HG03095 (cell line): ENCODE measurements around the gene EXOC6B.

Experiments
- ATAC-seq: cut with Tn5 transposase; IDR thresholded peaks from one replicate; pipeline ENCODE4 v1.9.1; 2021; ENCODE audit warnings: moderate library complexity; ENCODE audit not compliant: unreplicated experiment

The EXOC6B gene

DNA sequence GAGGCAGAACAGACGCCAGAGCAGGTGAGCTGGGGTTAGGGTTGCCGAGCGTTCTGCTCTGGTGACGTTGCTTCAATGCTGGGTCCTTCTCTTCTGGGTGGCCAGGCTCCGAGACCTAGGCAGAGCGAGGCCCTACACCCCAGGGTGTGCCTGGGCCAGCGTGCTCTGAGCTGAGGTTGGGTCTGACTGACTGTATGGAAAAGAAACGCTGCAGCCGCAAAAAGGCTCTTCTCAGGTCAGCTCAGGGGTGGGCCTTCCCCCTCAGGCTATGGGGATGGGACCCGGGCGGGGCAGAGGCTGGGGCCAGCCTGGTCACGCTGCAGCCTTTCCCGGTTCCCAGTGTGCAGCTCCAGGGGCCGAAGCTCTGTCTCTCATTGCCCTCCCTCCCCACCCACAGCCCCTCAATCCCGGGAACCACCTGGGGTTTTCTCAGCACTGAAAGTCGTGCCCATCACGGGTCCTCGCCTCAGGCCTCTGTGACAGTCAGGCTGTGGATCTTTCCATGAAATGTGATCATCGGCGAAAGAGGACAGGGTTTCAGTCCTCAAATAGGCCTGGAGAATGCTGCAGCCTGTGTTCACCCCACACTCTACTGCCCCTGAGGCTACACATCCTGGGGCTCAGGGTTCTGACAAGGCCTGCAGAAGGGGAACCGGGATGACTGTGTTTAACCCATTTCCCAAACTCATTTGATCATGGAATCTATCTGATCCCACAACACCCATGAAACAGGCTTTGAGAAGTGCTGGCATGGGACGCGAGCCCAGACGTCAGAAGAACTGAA, 697.6 kb downstream of the EXOC6B start:
- no peak for ATAC-seq

GRCh38 chr2:72127401-72128058, 698.3 kb downstream of the EXOC6B start:
- no peak for ATAC-seq

DNA sequence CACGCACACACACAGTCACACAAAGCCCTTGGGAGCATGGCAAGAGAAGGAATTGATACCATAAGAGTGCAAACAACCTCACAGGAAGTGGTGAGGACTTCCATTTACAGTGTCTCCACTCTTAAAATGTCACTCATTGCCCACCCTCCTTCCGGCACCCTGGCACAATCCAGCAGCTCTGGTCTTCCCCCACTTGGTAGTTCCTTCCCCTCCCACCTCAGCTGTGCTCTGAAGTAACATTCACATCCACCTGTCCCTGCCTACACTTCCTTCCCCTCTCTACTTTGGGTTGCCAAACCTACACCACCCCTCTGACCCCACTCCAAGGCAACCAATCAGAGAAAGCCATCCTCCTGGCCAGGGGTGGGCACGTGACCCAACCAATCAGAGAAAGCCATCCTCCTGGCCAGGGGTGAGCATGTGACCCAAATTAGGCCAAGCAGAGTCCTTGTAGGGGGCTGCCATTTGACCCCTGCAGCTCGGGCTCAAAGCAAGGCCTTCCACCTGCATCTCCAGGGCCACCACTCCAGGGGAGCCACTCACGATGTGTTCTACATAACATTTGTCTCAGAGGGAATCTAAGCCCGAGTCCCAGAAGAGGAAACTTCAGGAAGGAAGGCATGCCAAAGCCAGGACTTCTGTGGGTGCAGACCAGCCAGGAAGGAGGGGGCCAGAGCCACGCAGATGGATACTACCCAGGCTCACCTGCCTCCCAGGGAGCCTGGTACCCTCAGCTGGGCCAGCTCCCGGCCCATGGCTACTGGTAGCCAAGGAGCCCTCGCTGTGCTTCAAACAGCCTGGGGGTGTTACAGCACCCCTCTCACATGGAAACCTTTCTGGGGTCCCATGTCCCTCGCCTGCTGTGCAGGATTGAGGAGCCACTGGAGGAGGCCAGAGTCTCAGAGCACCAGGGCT, 699.4 kb downstream of the EXOC6B start:
- ATAC-seq: no peak
